HG02884 (cell line): ENCODE data around the gene RTP1.
"Not testable (repeated sequence)": the region's sequence is repeated elsewhere in the genome, so short reads cannot be mapped to it uniquely, and the experiment has no call there.

ENCODE experiments used
- ATAC-seq: cut with Tn5 transposase; IDR thresholded peaks from one replicate; pipeline ENCODE4 v1.9.1; 2021; ENCODE audit warnings: mild to moderate bottlenecking, moderate library complexity; ENCODE audit not compliant: unreplicated experiment

Gene RTP1

DNA sequence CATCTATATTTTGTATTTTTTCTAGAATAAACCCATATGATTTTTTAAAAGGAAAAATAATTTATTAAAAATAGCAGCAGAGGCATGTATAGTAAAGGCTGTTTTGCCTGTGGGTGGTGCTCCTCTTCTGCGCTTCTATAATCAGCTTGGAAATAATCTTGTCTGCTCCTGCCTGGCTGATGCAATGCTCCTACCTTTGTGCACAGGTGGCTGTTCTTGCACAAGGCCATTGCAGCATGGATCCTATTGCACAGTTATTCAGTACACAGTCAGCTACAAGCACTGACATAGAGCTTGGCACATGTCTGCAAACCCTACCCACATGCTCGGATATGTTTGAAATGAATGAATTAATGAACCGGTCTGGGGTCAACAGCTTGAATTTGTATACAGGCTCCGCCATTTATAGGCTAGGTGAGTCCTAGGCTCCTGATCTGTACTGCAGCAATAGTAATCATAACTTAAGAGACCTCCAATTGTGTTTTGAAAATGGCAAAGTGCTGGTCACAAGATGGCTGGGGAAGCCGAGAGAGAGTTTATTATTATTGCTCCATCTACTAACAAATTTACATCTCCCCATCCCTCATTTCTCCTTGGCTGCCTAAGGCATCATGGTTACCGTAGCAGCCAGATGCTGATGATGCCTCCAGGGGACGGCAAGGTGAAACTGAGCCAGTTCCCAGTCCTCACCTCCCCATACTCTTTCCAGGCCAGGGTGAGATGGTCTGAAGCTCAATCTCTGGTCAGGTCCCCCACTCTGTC, 532 bp upstream of the RTP1 start:
- ATAC-seq, result no peak

DNA sequence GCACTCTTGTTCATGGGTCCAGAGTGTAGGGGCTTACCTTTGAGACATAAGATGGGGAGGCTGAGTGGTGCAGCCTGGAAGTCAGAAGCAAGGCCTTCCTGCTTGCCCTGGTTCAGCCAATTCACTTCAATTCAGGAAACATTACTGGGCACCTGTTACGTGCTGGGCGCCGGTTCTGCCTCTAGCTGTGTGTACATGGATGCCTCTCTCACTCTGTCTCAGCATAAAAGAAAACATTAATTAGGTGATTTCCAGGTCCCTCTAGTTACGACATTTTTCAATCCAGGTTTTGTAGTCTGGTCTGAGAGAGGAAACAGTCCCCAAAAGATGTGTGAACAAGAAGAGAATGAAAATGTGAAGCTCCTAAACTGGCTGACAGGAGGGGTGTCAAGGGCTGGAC, 1.2 kb downstream of the RTP1 start:
- ATAC-seq, result no peak

DNA sequence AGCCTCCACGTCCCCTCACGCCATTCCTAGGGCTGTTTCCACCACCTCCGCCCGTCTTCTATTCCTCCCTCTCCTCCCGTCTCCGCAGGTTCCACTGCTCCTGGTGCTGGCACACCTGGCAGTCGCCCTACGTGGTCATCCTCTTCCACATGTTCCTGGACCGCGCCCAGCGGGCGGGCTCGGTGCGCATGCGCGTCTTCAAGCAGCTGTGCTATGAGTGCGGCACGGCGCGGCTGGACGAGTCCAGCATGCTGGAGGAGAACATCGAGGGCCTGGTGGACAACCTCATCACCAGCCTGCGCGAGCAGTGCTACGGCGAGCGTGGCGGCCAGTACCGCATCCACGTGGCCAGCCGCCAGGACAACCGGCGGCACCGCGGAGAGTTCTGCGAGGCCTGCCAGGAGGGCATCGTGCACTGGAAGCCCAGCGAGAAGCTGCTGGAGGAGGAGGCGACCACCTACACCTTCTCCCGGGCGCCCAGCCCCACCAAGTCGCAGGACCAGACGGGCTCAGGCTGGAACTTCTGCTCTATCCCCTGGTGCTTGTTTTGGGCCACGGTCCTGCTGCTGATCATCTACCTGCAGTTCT, 2.3 kb downstream of the RTP1 start:
- not testable (repeated sequence) for ATAC-seq

DNA sequence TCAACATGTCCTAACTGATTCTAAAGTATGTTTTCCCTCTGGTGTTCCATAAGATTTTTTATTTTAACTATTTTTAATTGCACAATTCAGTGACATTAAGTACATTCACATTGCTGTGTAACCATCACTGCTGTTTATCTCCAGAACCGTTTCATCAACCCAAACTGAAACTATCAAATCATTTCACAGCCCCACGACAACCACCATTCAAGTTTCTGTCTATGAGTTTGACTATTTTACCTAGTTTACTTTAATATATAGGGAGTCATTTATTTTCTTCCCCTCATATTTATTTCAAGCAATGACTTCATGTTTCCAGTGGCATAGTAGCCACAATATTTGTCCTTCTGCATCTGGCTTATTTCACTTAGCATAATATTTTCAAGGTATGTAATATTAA, 8.4 kb downstream of the RTP1 start:
- no peak for ATAC-seq

DNA sequence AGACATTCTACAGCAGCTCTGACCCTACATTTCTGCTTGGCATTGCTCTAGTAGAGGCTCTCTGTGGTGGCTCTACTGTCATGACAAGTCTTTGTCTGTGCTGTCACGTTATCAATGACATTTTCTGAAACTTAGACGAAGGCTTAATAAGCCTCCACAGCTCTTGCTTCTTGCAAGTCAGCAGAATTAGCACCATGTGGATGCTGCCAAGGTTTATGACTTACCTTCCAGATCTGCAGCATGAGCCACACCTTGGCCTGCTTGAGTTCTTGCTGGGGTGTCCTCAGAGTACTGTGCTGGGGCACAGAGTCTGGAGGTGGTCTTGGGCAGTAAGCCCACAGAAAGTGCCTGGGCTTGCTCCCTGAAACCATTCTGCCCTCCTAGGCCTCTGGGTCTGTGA, 9.8 kb downstream of the RTP1 start:
- ATAC-seq, result no peak

DNA sequence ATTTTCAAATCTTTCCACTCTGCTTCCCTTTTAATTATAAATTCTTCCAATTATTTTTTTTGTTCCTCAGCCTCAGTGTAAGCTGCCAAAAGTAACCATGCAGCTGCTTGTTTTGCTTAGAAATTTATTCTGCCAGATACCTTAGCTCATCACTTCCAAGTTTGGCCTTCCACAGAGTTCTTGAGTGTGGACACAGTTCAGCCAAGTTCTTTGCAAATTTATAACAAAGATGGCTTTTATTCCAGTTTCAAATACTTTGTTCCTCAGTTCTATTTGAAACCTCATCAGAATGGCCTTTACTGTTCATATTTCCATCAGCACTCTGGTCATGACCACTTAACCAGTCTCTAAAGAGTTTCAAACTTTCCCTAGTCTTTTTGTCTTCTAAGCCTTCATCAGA, 10.3 kb downstream of the RTP1 start:
- ATAC-seq, result no peak

DNA sequence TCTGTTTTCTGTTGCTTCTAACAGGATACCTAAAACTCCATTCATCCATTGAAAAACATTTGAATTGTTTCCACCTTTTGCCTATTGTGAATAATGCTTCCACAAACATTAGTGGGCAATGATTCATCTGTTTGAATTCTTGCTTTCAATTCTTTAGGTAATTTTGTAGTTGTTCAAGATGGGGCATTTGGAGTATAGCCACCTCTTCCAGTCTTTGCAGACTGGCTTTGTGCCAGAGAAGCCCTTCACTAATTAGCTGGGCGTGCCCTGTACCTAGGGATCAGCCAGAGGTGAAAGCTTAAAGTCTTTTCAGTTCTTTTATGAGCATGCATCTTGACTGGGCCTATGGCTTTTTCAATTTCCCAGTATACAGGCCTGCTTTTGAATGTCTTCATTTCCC, 10.9 kb downstream of the RTP1 start:
- ATAC-seq, result no peak

DNA sequence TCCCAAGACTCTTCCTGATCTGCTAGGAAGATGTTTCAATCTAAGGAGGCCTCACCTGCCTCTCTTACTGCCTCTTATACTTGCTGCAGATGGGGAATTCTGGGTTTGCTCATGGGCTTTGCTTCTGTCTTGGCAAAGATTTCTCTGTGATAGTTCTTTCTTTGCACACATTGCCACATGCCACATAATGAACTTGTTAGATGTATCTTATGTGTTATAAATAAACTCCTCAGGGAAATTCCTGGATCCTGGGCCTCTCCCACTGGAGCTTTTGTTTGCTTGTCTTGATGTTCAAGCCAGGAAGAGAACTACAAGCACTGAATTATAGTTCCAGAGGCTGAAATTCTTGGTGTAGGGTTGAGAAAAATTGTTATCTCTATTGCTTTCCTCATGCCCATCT, 12.2 kb downstream of the RTP1 start:
- no peak for ATAC-seq

DNA sequence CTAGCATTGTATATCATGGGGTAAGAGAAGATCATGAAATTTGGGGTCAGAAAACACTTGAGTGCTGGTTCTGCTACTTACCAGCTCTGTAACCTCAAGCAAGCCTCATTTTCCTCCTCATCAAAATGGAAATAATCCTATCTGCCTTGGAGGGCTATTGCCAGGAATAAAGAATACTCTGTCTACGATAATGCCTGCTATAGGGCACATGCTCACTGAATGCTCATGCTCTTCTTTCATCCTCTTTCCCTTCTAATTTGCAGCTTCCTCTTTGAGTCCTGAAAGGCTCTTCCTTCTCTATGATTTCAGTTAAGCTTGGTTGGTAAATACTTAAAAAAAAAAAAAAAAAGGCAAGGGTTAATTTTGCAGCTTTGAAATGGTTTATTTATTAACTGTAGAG, 12.8 kb downstream of the RTP1 start:
- no peak for ATAC-seq

DNA sequence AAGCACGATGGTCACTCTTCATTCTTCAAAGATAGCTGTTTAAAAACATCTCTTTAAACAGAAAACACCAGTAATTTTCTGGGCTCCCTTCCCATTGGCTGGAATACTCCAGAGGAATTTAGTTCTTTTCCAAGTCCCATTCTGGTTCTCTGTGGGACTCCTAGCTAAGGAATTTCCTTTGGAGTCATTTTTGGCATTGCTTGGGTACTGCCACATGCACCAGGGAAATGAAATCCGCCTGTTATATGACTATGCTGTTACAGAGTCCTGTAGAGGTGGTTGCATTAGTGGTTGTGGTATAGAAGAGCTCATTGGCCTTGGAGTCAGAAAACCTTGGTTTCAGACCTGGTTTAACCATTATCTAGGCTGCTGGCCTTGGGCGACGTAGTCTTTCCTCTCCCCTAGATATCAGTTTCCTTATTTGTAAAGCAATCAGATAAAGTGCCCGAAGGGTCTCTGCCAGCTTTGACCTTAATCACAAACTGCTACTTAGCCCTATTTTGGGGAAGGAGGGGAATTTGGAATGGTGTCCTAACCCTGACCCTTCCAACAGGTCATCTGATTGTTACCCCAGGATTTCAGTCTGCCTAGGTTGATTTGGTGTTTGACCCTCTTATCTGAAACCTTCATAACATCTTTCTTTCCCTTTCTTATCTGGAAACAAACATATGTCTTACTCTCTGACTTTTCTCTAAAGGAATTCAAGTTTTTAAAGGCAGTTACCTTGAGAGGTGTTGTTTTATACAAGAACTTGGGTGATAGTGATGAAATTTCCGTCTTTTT, 13.4 kb downstream of the RTP1 start:
- ATAC-seq, result no peak

DNA sequence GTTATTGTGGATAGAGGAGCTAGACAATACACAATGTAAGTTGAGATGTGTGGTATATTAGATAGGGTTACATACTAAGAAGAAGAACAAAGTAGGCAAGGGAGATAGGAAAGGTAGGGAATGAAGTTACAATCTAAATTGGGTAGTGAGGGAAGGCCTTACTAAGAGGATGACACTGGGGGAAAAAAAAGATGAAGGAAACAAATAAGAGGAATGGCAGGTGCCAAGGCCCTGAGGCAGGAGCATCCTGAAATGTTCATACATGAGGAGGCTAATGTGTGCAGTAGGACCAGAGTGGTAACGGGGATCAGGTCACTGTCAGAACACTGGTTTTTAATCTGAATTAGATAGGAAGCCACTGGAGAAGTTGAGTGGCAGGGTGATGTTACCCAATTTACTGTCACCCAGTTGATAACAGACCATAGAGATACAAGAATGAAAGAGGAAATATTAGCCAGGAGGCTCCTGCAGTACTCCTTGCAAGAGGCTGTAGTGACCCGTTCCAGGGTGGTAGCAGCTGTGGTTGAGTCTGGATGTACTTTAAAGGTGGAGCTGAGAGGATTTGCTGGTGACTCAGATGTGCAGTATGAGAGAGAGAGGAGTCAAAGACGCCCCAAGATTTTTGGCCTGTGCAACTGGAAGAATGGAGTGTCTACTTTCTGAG, 14.4 kb downstream of the RTP1 start:
- no peak for ATAC-seq

DNA sequence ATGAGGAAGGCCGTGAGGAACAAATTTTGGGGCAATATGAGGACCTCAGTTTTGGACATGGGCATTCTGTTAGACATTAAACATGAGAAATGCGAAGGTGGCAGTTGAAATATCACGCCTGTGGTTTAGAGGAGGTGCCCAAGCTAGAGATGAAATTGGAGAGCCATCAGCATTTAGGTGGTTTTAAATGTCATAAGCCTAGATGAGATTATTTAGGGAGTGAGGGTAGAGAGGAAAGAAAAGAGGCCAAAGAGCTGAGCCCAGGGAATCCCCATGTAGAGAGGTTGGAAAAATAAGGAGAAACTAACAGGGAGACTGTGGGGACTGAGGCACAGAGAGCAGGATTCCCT, 14.9 kb downstream of the RTP1 start:
- no peak for ATAC-seq

DNA sequence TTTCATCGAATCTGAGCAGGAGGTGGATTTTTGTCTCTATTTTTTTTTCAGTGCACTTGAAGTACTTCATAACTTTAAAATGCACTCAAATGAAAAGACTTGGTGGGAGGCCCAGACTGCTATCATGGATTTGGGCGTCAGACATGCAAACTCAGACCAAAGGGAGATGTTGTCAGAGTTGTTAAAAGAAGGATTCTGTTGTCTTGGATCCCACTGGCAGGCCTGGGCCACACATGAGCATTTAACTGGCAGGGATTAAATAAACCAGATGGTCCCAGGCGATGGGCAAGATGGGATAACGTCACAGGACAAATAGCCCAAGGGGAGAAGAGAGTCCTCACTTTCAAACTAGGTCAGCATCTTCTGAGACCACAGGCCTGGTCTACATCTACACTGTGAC, 15.4 kb downstream of the RTP1 start:
- ATAC-seq, result no peak

DNA sequence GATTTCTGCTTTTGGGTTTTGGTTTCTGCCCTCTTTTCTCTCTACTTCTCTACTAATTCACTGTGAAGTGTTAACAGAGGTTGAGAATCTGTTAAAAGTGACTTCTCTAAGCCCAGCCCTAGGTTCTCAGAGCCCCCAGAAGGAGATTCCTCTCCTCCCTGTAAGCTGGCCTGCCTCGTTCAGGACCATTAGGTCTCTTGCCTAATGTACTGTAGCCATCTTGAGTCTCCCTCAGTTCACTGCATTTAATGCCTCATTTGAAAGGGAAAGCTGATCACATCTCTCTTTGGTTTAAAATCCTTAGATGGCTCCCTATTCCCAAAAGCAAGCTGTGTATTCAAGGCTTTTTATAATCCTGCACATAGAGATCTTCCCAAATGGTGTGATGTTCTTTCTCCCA, 16.3 kb downstream of the RTP1 start:
- no peak for ATAC-seq

DNA sequence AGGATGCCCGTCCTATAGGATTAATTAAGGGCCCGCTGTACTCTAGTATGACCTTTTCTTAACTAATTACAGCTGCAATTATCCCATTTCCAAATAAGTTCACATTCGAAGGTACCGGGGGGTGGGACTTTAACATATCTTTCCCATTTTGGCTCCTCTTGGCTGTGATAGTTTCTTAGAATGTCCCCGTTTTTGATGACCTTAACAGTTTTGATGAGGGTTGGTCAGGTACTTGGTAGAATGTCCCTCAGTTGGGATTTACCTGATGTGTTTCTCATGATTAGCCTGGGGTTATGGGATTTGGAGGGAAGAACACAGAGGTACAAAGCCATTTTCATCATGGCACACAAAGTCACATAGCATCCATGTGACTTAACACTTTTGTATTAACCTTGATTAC, 18.2 kb downstream of the RTP1 start:
- ATAC-seq, result no peak

DNA sequence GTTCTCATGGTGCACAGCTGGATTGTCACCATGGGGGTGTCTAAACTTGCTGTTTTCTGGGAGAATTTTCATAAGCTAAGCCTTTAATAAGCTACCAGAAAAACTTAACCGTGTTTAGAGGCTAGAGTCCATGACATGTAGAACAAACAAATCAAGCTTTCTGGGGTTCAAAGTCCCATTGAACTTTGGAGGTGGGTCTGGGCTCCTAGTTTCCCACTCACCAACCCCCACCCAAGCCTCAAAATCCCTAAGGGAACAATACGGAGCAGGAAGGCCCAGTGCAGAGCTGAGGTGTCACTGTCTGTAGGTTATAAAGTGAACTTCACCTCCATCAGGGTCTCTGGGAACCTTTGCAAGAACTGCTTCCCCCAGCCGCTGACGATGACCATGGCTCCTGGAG, 25.5 kb downstream of the RTP1 start:
- no peak for ATAC-seq

DNA sequence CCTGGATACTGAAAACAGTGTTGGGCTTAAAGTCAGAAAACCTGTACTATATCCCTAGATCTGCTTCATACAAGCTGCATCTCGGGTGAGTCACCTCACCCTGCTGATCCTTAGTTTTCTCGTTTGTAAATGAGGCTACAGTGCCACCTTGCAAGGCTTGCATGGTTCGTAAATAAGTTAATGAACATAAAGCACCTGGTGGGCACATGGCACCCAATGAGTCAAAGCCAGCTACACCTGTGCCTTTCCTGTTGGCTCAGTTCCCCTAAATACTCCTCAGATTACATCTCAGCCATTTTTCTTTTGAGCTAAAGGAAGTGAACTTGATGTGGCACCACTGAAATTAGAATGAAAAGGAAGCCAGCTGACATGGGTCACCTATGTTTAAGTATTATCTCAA, 26.5 kb downstream of the RTP1 start:
- no peak for ATAC-seq

DNA sequence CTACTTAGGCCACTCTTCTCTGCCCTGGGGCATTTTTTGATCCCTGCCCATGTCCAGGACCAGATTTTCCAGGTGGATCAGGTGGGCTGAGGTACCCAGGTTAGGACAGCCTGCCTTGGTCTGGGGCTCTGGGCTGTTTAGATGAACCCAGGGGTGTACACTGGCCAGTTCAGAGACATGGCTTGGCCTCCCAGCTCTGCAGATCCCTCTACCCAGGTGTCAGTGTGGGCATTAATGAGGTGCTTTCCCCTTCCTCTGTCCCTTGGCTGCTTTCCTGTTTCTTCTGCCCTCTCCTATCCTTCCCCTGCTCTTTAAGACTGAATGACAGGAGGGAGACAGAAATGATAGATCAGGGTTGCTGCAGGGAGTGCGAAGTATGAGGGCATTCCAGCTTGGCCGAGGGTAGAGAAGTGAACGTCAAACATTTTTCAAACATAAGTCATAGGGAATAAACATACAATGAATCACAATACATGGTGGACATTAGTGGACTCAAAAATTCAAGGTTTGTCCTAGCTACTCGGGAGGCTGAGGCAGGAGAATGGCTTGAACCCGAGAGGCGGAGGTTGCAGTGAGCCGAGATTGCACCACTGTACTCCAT, 30.5 kb downstream of the RTP1 start:
- ATAC-seq, result no peak

DNA sequence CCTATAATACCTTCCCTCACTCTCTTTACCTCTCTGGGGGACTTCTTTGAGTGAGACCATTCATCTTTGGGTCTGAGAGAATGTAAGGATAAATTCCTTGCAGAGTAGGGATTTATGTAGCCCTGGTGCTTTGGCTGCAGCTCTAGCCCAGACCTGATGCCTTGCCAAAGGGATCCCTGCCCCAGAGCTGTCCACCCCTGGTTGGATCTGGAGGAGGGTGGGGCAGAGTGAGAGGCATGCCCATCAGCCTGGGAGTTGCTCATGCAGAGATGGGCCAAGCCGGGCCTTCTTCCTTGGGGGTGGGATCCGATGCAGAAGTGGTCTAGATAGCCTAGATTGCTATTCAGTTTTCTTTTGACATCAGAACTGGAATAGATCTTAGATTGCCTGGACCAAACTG, 31.5 kb downstream of the RTP1 start:
- no peak for ATAC-seq

DNA sequence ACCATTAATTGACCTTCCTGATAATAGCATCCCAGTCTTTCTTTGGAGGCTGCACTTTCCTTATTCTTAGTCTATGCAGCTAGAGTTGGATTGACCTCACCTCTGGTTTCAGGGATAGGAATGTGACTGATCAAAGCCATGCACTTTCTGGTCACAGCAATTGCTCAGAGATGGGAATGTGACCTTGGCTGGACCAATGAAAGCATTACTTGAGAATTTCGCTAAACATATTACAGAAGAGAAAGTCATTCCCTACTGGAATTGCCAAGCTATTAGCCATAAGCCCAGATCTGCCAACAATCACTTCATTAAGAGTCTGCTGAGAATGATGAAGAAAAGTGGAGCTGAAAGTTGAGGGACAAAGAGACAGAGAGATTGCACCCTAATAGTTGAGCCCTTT, 32.7 kb downstream of the RTP1 start:
- ATAC-seq, result no peak

DNA sequence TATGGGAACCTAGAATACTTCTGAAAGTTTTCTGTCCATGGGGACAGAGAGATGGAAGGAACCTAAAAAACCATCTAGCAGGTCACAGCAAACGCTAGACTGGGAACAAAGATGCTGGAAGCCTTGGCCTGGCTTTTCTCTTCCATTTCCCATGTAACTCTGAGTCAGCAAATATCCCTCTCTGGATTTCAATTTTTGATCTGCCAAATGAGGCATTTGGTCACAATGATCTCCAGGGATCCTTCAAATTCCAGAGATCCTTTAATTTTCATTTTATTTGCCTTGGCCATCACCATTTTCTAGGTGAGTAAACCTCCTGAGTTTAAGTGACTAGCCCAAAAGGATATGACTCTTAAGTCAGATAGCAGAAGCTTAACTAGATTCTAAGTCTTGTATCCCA, 39.7 kb downstream of the RTP1 start:
- ATAC-seq, result no peak
